SK-N-MC (cell line): ENCODE measurements around the gene AKT1S1.
"Not testable (repeated sequence)": the region's sequence is repeated elsewhere in the genome, so short reads cannot be mapped to it uniquely, and the experiment has no call there.

Source experiments
- EZH2 ChIP-seq: fragments of 200-600 bp; sonication (generic); IDR thresholded peaks from one replicate; pipeline ENCODE4 v1.6.1; 2017; ENCODE audit warnings: antibody characterized with exemption
- POLR2AphosphoS5 ChIP-seq: IDR thresholded peaks from 2 replicates; pipeline ENCODE4 v1.6.1; 2012; ENCODE audit warnings: mild to moderate bottlenecking, low read depth, low read length, borderline replicate concordance

DNA sequence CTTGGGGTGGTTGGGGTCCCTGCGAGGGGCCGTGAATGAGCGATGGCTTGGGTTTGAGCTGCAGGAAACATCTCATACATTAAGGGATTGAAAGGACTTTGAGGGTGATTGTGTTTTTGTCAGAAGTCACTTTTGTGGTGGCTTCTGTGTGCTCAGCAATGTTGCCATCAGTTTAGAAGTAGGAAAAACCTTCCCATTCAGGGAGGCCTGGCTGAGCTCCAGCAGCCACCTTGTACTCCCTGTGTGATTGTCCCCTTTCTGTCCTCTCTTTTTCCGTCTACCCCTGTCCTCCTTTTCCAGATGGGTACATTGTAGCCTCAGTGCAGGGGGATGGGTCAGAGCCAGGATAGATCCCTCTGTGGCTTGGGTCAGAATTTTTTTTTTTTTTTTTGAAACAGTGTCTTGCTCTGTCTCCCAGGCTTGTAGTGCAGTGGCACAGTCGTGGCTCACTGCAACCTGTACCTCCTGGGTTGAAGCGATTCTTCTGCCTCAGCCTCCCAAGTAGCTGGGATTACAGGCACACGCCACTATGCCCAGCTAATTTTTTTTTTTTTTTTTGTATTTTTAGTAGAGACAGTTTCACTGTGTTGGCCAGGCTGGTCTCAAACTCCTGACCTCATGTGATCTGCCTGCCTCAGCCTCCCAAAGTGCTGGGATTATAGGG is 57.6 kb downstream of the AKT1S1 start:
- not testable (repeated sequence) for TF ChIP-seq POLR2AphosphoS5, EZH2
